22Rv1 (cell line): ENCODE data around the gene HIRA.

Experiments
- H3K27ac ChIP-seq: fragments of 450-650 bp; 2 replicates; pipeline ENCODE4 v1.5.1; 2017
- ZFX ChIP-seq: fragments of 450-650 bp; IDR thresholded peaks from 2 replicates; pipeline ENCODE4 v1.6.1; 2017; ENCODE audit warnings: antibody characterized with exemption, borderline replicate concordance
- TF ChIP-seq, protein P1 (sequence below): fragments of 450-650 bp; IDR thresholded peaks from 2 replicates; pipeline ENCODE4 v1.5.1; 2017; ENCODE audit warnings: mild to moderate bottlenecking

The HIRA gene

GRCh38 chr22:19422440-19423301, 8.9 kb downstream of the HIRA start:
- TF ChIP-seq, protein P1, sequence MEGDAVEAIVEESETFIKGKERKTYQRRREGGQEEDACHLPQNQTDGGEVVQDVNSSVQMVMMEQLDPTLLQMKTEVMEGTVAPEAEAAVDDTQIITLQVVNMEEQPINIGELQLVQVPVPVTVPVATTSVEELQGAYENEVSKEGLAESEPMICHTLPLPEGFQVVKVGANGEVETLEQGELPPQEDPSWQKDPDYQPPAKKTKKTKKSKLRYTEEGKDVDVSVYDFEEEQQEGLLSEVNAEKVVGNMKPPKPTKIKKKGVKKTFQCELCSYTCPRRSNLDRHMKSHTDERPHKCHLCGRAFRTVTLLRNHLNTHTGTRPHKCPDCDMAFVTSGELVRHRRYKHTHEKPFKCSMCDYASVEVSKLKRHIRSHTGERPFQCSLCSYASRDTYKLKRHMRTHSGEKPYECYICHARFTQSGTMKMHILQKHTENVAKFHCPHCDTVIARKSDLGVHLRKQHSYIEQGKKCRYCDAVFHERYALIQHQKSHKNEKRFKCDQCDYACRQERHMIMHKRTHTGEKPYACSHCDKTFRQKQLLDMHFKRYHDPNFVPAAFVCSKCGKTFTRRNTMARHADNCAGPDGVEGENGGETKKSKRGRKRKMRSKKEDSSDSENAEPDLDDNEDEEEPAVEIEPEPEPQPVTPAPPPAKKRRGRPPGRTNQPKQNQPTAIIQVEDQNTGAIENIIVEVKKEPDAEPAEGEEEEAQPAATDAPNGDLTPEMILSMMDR = no peak
- no peak for TF ChIP-seq ZFX
- no peak overlapping the region for H3K27ac ChIP-seq

GRCh38 chr22:19420321-19420720, 11.2 kb downstream of the HIRA start:
- TF ChIP-seq ZFX = no peak
- TF ChIP-seq, protein P1 = no peak
- H3K27ac ChIP-seq = no peak overlapping the region

DNA sequence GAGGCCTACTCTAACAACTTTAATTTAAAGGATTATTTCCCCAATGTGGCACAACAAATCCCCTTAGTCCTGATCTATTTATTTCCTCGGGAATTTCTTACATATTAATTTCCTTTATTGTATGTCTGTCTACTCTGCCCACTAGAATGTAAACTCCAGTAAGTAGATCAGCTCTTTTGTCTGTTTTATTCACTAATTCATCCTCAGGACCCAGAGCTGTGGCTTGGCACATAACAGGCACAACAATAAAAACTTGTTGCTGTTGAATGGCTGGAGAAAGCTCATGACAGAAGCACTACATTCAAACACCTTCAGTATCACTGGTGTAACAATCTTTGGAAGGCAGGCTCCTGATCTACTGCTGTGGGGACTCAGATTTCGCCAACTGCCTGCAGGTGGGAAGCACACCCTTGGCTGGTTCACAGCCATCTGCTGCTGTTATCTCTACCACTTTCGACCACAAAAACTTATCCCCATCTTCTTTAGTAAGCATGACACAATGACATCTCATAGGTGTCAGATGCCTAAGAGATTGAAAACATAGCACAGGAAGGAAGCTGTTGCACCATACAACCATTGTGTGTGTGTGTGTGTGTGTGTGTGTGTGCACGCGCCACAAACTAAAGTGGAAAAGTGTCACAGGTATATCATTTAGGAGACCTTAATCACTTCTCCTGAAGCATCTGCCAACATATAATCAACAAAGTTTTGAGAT, 11.9 kb downstream of the HIRA start:
- TF ChIP-seq, protein P1 = no peak
- no peak for TF ChIP-seq ZFX
- no peak overlapping the region for H3K27ac ChIP-seq

GRCh38 chr22:19419086-19419463, 12.5 kb downstream of the HIRA start:
- H3K27ac ChIP-seq = no peak overlapping the region

DNA sequence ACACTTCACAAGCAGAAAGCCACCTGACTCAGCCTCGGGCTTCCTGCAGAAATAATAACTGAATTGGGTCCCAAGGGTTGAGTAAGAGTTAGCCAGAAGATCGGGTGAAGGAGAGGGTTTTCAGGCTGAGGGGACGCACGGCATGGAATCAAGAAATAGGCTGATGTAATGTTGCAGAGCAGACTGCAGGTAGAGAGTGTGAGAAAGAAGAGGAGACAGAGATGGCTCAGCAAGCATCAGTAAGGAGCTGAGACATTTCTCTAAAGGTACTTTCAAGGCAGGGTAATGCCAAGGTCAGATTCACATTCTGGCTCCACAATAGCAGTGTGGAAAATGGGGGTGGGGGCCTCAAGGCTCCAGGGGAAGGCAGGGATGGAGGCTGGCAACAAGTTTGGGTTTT, 18.6 kb downstream of the HIRA start:
- TF ChIP-seq, protein P1 = no peak
- no peak for TF ChIP-seq ZFX
- H3K27ac ChIP-seq = no peak overlapping the region

More at GRCh38 chr22:19419086-19419463, 12.5 kb downstream of the HIRA start:
- TF ChIP-seq, protein P1 = no peak
- TF ChIP-seq ZFX = no peak

DNA sequence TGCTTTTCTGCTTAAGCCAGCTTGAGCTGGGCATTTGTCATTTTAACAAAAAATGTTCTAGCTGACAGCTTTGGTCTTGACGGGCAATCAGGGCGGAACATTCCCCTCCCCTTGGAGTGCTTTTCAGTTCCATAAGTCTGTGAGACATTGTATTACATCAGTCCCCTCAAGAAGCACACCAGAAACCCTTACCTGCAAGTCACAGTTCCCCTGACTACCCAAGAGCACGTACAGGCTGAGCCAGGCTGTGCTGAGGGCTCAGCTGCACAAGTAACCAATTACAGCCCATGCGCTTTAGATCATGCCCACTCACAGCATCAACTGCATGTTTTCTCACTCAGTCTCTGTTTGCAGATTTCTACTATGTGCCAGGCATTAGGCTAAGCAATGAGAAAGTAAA, 19.1 kb downstream of the HIRA start:
- no peak for TF ChIP-seq ZFX
- TF ChIP-seq, protein P1 = no peak
- H3K27ac ChIP-seq = no peak overlapping the region

DNA sequence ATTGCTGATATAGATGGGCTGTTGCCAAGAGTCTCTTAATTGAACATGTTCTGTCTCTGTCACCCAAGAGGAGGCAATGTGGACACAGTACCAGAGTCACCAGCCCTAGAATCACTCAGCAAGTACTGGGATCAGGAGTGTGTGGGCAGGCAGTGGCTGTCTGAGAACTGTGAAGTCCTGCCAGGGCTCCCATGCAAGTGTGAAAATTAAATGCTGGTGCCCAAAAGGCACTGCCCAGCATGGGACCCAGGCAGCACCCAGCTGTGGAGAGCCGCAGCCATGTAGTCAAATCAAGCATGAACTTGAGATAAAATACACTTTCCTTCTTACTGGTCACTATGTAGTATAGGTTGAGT, 19.9 kb downstream of the HIRA start:
- TF ChIP-seq, protein P1 = no peak
- TF ChIP-seq ZFX = no peak
- no peak overlapping the region for H3K27ac ChIP-seq
